ENCODE data around the gene ADI1. TPM values are rescaled to one million over a fixed set of nuclear protein-coding genes. Genes with fewer than 3 reads are reported as not detected.

ADI1 gene
- total and polyA plus RNA-seq, 2 of the 8 experiments (the other 6 are each of a cell fraction or from before 2014, with no cell fraction given), result 12.2 to 40.2 TPM

DNA sequence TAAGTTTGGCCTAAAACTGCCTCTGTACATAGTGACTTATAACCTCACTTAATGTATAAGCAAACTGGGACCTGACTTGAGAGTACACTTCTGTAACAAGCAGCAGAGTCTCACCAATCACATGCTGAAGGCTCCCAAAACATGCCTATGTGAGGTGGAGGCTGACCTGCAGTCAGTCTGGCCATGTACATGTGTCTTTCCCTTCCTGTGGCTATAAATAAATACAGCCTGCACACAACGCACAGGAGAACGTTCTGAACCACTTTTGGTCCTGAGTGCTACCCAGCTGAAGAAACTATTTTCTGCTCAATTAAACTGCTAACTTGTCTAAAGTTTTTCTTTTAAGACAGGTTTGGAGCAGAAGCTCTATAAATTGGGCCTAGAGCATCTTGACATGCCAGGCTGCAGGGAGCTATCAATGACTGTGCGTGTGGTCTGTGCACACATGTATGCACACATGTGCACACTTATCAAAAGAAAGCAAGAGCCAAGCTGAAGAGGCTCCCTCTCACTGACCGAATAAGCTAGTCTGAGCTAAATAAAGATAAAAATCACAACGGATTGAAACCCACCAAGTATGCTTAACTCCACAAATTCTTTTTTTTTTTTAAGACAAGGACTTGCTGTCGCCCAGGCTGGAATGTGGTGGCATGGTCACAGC, 23.8 kb upstream of the ADI1 start:
- Histone ChIP-seq H2BK120ac (replicated peaks; ENCODE audit: low read depth, low read length) (no peak overlapping the region), H4K5ac (ENCODE audit: insufficient read length, low read depth, low read length) (no peak overlapping the region), H2BK15ac (ENCODE audit: low read length) (no peak overlapping the region), H3K4me2 (ENCODE audit: insufficient read depth in 1 of 2, low read depth in 2 of 2, low read length in 2 of 2) (no peak overlapping the region), H3K4me3 (ENCODE audit: extremely low read depth in 1 of 4, insufficient read depth in 2 of 4, low read depth in 3 of 4, low read length in 4 of 4) (no peak overlapping the region), H2AFZ (ENCODE audit: low read length) (no peak overlapping the region), H3K27me3 (replicated peaks in 1 of 4; ENCODE audit: control insufficient read depth in 3 of 4, extremely low read depth in 1 of 4, insufficient read depth in 3 of 4, low read length in 3 of 4) (no peaks in the 10 kb centered on the region), H3K23me2 (ENCODE audit: low read depth, low read length) (no peaks in the 10 kb centered on the region; the same call in 1 of the 2 replicates), H3K9me3 (ENCODE audit: insufficient read depth in 2 of 2, low read depth in 1 of 2, low read length in 1 of 2) (no peaks in the 10 kb centered on the region), H3K18ac (ENCODE audit: extremely low read depth, low read length) (no peak overlapping the region), H3K79me1 (ENCODE audit: low read depth, low read length) (peaks cover 5% of the 10 kb centered on the region; the same call in 1 of the 2 replicates), H3K27ac (ENCODE audit: low read depth, low read length) (no peak overlapping the region), H3K23ac (ENCODE audit: insufficient read length) (no peak overlapping the region), H4K8ac (ENCODE audit: extremely low read depth, insufficient read depth, low read length) (no peak overlapping the region), H3K36me3 (ENCODE audit: control insufficient read depth in 2 of 4, insufficient read depth in 4 of 4, low read length in 3 of 4) (peaks cover 30 to 73% (median 58%) of the 10 kb centered on the region in 4 experiments), H4K20me1 (replicated peaks in 1 of 2; ENCODE audit: control insufficient read depth in 1 of 2, insufficient read depth in 2 of 2, low read length in 2 of 2) (peaks cover 2 to 8% of the 10 kb centered on the region in 2 experiments), H2BK5ac (ENCODE audit: low read depth, low read length) (no peak overlapping the region), H3K4me1 (replicated peaks in 1 of 4; ENCODE audit: control insufficient read depth in 3 of 4, insufficient read depth in 4 of 4, low read length in 3 of 4) (no peaks in the 10 kb centered on the region), H4K91ac (replicated peaks; ENCODE audit: insufficient read length, low read length) (no peak overlapping the region), H3K4ac (replicated peaks; ENCODE audit: insufficient read length, low read depth, low read length) (no peak overlapping the region), H2BK12ac (ENCODE audit: low read depth, low read length) (no peak overlapping the region), H2BK20ac (ENCODE audit: low read length) (no peak overlapping the region), H3K79me2 (ENCODE audit: control insufficient read depth in 1 of 2, insufficient read depth in 2 of 2, low read length in 2 of 2) (peaks cover 0 to 6% of the 10 kb centered on the region in 2 experiments; a peak in 2 of 4 replicates), H3K56ac (replicated peaks; ENCODE audit: insufficient read length, low read depth, low read length) (no peak overlapping the region), H3K14ac (ENCODE audit: insufficient read length) (no peak overlapping the region), H2AK5ac (ENCODE audit: low read depth, low read length) (no peak overlapping the region), H3K9ac (replicated peaks in 1 of 4; ENCODE audit: extremely low read depth in 1 of 4, low read depth in 3 of 4, low read length in 3 of 4) (no peak overlapping the region)
- POLR2A ChIA-PET (ENCODE audit: partially characterized antibody), result interaction anchor here (0.7 to 4.3 kb wide), 7 partner anchors 10 to 70 kb away, joined by 3 to 35 read pairs (median 4); partner anchors contain the start of gene RNASEH1
- FAIRE-seq, result no peak
- WGBS, 2 experiments (ENCODE audit: extremely low coverage in 1 of 2, insufficient coverage in 1 of 2, insufficient read length in 1 of 2, insufficient replicate concordance in 2 of 2, low coverage in 1 of 2, low lambda C conversion rate in 2 of 2, missing lambda C conversion rate in 1 of 2), result 89% methylated on average over 6 of the region's 6 CpGs; no CpG with 5 or more reads in 1 of the 2 experiments
- no peak for DNase-seq (ENCODE audit: low read depth in 1 of 2, low spot score in 2 of 2)
- CTCF ChIA-PET (ENCODE audit: partially characterized antibody), result interaction anchor here (0.6 to 1.1 kb wide), 5 partner anchors 9 to 137 kb away, joined by 3 to 6 read pairs (median 3); no protein-coding TSS in a partner anchor
- TF ChIP-seq KDM5A (IDR thresholded peaks at IDR 0.05; ENCODE audit: low read length) (no peak), SIX5 (IDR thresholded peaks at IDR 0.05; ENCODE audit: low read depth, low read length) (no peak), JUND (IDR thresholded peaks at IDR 0.05; ENCODE audit: low read length) (no peak), RAD21 (IDR thresholded peaks at IDR 0.05 in 1 of 2, conservative IDR thresholded peaks at IDR 0.05 in 1 of 2; ENCODE audit: low read depth in 2 of 2, low read length in 2 of 2) (no peak), ASH2L (IDR thresholded peaks at IDR 0.05; ENCODE audit: low read length) (no peak), POLR2A (IDR thresholded peaks at IDR 0.05; ENCODE audit: control extremely low read depth in 1 of 2, low read depth in 2 of 2, low read length in 2 of 2) (no peak), ZNF274 (IDR thresholded peaks at IDR 0.05; ENCODE audit: borderline replicate concordance, extremely low read depth, low read length) (no peak), CHD2 (IDR thresholded peaks at IDR 0.05; ENCODE audit: low read length) (no peak), CBX8 (IDR thresholded peaks at IDR 0.05; ENCODE audit: borderline replicate concordance, low read depth, low read length) (no peak), JUN (IDR thresholded peaks at IDR 0.05; ENCODE audit: low read depth, low read length) (no peak)
- TF ChIP-seq, protein P1, sequence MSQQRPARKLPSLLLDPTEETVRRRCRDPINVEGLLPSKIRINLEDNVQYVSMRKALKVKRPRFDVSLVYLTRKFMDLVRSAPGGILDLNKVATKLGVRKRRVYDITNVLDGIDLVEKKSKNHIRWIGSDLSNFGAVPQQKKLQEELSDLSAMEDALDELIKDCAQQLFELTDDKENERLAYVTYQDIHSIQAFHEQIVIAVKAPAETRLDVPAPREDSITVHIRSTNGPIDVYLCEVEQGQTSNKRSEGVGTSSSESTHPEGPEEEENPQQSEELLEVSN (IDR thresholded peaks at IDR 0.05), result no peak
- TF ChIP-seq, protein P2, sequence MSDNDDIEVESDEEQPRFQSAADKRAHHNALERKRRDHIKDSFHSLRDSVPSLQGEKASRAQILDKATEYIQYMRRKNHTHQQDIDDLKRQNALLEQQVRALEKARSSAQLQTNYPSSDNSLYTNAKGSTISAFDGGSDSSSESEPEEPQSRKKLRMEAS (IDR thresholded peaks at IDR 0.05), result no peak

All from H1 (cell line).